ENCODE results near the gene IRS1.

The IRS1 gene

GRCh38 chr2:226788881-226789490 is 10.6 kb downstream of the IRS1 start:
- DNase-seq = no peak

- no peak for DNase-seq
Measured at GRCh38 chr2:226788064-226788463, 11.6 kb downstream of the IRS1 start.

GRCh38 chr2:226783885-226784284 is 15.7 kb downstream of the IRS1 start:
- no peak for DNase-seq

GRCh38 chr2:226782092-226782713 is 17.4 kb downstream of the IRS1 start:
- DNase-seq = no peak

- no peak for DNase-seq
Measured at GRCh38 chr2:226780431-226780830, 19.2 kb downstream of the IRS1 start.

- DNase-seq = no peak
Measured at GRCh38 chr2:226777611-226778010, 22.0 kb downstream of the IRS1 start.

- DNase-seq = no peak
Measured at GRCh38 chr2:226776104-226776503, 23.5 kb downstream of the IRS1 start.

- DNase-seq = no peak
Measured at GRCh38 chr2:226775032-226775509, 24.5 kb downstream of the IRS1 start.

- no peak for DNase-seq
Measured at GRCh38 chr2:226773291-226773690, 26.3 kb downstream of the IRS1 start.

- DNase-seq = no peak
Measured at GRCh38 chr2:226772389-226773179, 27.0 kb downstream of the IRS1 start.

- no peak for DNase-seq
Measured at GRCh38 chr2:226771067-226771466, 28.6 kb downstream of the IRS1 start.

GRCh38 chr2:226767056-226767813 is 32.4 kb downstream of the IRS1 start:
- no peak for DNase-seq

GRCh38 chr2:226766352-226767055 is 33.1 kb downstream of the IRS1 start:
- DNase-seq = no peak

GRCh38 chr2:226763320-226763719 is 36.3 kb downstream of the IRS1 start:
- DNase-seq = no peak

GRCh38 chr2:226761195-226761583 is 38.4 kb downstream of the IRS1 start:
- DNase-seq = no peak

GRCh38 chr2:226760412-226761194 is 39.0 kb downstream of the IRS1 start:
- DNase-seq = peak; percentile 18

GRCh38 chr2:226759768-226760167 is 39.9 kb downstream of the IRS1 start:
- DNase-seq = no peak

- no peak for DNase-seq
Measured at GRCh38 chr2:226758921-226759640, 40.5 kb downstream of the IRS1 start.

GRCh38 chr2:226756131-226756530 is 43.5 kb downstream of the IRS1 start:
- no peak for DNase-seq

GRCh38 chr2:226755631-226756030 is 44.0 kb downstream of the IRS1 start:
- DNase-seq = no peak
